Lower leg skin (tissue), 4 donors: ENCODE results near the gene RNF213. TPM values are rescaled to one million over a fixed set of nuclear protein-coding genes. Genes with fewer than 3 reads are reported as not detected.
"Not testable (repeated sequence)": the region's sequence is repeated elsewhere in the genome, so short reads cannot be mapped to it uniquely, and the experiment has no call there.

Source experiments
- DNase-seq, 2 donors: peaks; one replicate each; pipeline ENCODE4 v3.0.0-alpha.2; 2019; ENCODE audit warnings: low spot score in 2 of 2
- H3K4me3 ChIP-seq: fragments of 200-600 bp; sonication (generic); 2 replicates; pipeline ENCODE4 v1.5.1; 2017; ENCODE audit warnings: mild to moderate bottlenecking, low read depth; ENCODE audit not compliant: poor library complexity, severe bottlenecking
- CTCF ChIP-seq, 3 donors: fragments of 450-650 bp; IDR thresholded peaks; one replicate each; pipeline ENCODE4 v1.5.1; 2016; ENCODE audit warnings: antibody characterized with exemption in 3 of 3, mild to moderate bottlenecking in 3 of 3, moderate library complexity in 2 of 3
- POLR2A ChIP-seq, 2 donors: fragments of 450-650 bp; IDR thresholded peaks; one replicate each; pipeline ENCODE4 v1.6.1; 2016 to 2017; ENCODE audit warnings: antibody characterized with exemption in 2 of 2, mild to moderate bottlenecking in 1 of 2, moderate library complexity in 1 of 2
- whole genome bisulfite sequencing, 2 donors: methylation state at CpG; one replicate each; pipeline ENCODE4 v1.1.5; 2018; 5-methylcytosine and 5-hydroxymethylcytosine counted together
- intact Hi-C: fragments of 100-400 bp; cut with DNase I; formaldehyde crosslinking; loops from one replicate; pipeline ENCODE4 v1.15.0; 2023; ENCODE audit warnings: low total_unique reads
- total RNA-seq, 4 donors: library from RNA; depleted of rRNA; stranded (reverse); fragments of >200 nt; gene quantifications; one replicate each; pipeline ENCODE4 v1.1.0, GENCODE V29; 2016

The RNF213 gene
- total RNA-seq, 4 donors from 2014 or later, result 48.4 to 103 (median 59.8) TPM

GRCh38 chr17:80395402-80396151 lies 134.9 kb downstream of the RNF213 start:
- WGBS, 2 donors, result 88 to 89% methylated on average over 15 of the region's 15 CpGs
- TF ChIP-seq CTCF (IDR thresholded peaks at IDR 0.05) (no peak), POLR2A (IDR thresholded peaks at IDR 0.05) (no peak)
- intact Hi-C loops, result loop anchor here (2.0 kb wide), 1 partner anchor 55 kb away; no protein-coding TSS in a partner anchor
- H3K4me3 ChIP-seq, result no peak overlapping the region
- no peak for DNase-seq

- intact Hi-C loops, result no loop called here
- TF ChIP-seq CTCF (IDR thresholded peaks at IDR 0.05), result no peak
- no peak for TF ChIP-seq POLR2A (IDR thresholded peaks at IDR 0.05)
- WGBS, 2 donors, result 58 to 61% methylated on average over 9 of the region's 9 CpGs
- no peak for DNase-seq
- no peak overlapping the region for H3K4me3 ChIP-seq
Measured at GRCh38 chr17:80396157-80397033, 135.7 kb downstream of the RNF213 start.

- DNase-seq, result no peak
- intact Hi-C loops, result no loop called here
- TF ChIP-seq POLR2A (IDR thresholded peaks at IDR 0.05), result no peak
- no peak for TF ChIP-seq CTCF (IDR thresholded peaks at IDR 0.05)
- no peak overlapping the region for H3K4me3 ChIP-seq
- WGBS, 2 donors, result 87 to 90% methylated on average over 6 of the region's 6 CpGs
Measured at GRCh38 chr17:80397034-80397387, 136.4 kb downstream of the RNF213 start.

GRCh38 chr17:80397686-80398085 lies 137.0 kb downstream of the RNF213 start:
- DNase-seq, result no peak
- no peak overlapping the region for H3K4me3 ChIP-seq
- TF ChIP-seq CTCF (IDR thresholded peaks at IDR 0.05) (no peak), POLR2A (IDR thresholded peaks at IDR 0.05) (no peak)
- WGBS, 2 donors, result 84 to 86% methylated on average over 10 of the region's 10 CpGs
- intact Hi-C loops, result no loop called here

GRCh38 chr17:80401086-80401485 lies 140.4 kb downstream of the RNF213 start:
- DNase-seq, intact Hi-C loops, H3K4me3 ChIP-seq: not testable (repeated sequence)
- WGBS, 2 donors, result 84 to 89% methylated on average over 9 of the region's 9 CpGs

GRCh38 chr17:80402102-80402501 lies 141.4 kb downstream of the RNF213 start:
- DNase-seq, H3K4me3 ChIP-seq, intact Hi-C loops: not testable (repeated sequence)
- 94% methylated on average over 13 of the region's 13 CpGs for WGBS, 2 donors
